Stimulated activated CD8-positive, alpha-beta memory T cell treated with anti-CD3 and anti-CD28 coated beads, Interleukin-4, amount 100 ng/mL, for 24 hours (primary cell): ENCODE measurements around the gene PDE4A.

Experiments used
- DNase-seq: peaks from one replicate; pipeline ENCODE4 v3.0.0-alpha.2; 2020; ENCODE audit warnings: low read depth

PDE4A gene

GRCh38 chr19:10510301-10510802 is 90.0 kb downstream of the PDE4A start:
- DNase-seq, result peak; percentile 47

GRCh38 chr19:10513223-10513622 is 92.9 kb downstream of the PDE4A start:
- no peak for DNase-seq

- no peak for DNase-seq
Observed at GRCh38 chr19:10514211-10515145, 94.1 kb downstream of the PDE4A start.

GRCh38 chr19:10516064-10516385 is 95.7 kb downstream of the PDE4A start:
- no peak for DNase-seq

GRCh38 chr19:10516671-10517286 is 96.4 kb downstream of the PDE4A start:
- no peak for DNase-seq

GRCh38 chr19:10517361-10517759 is 97.0 kb downstream of the PDE4A start, which contains the start of gene S1PR5:
TSS of gene S1PR5 (minus strand) at chr19:10517447. CDS start at chr19:10515011, 2,436 bp downstream.
- no peak for DNase-seq

GRCh38 chr19:10517760-10518443 is 97.6 kb downstream of the PDE4A start:
- DNase-seq, result no peak

GRCh38 chr19:10518444-10519361 is 98.4 kb downstream of the PDE4A start:
- no peak for DNase-seq
